HEK293 (cell line): ENCODE data around the gene AP5S1.

ENCODE experiments used
- ATF2 ChIP-seq: fragments of 450-650 bp; formaldehyde crosslinking; IDR thresholded peaks from 2 replicates; pipeline ENCODE4 v1.5.1; 2016; ENCODE audit warnings: missing biosample characterization, missing genetic modification characterization, low read depth
- REST ChIP-seq: fragments of 450-650 bp; formaldehyde crosslinking; IDR thresholded peaks from 2 replicates; pipeline ENCODE4 v1.5.1; 2016; ENCODE audit warnings: missing biosample characterization, missing genetic modification characterization
- ZNF558 ChIP-seq: fragments of 450-650 bp; formaldehyde crosslinking; IDR thresholded peaks from 2 replicates; pipeline ENCODE4 v1.5.1; 2016; ENCODE audit warnings: missing biosample characterization, missing genetic modification characterization
- ZNF580 ChIP-seq: fragments of 450-650 bp; formaldehyde crosslinking; IDR thresholded peaks from 2 replicates; pipeline ENCODE4 v1.5.1; 2016; ENCODE audit warnings: missing biosample characterization, missing genetic modification characterization

GRCh38 chr20:3819411-3820047 lies 818 bp upstream of the AP5S1 start:
- TF ChIP-seq ZNF580 (tag by site-specific recombination) (no peak), REST (tag by site-specific recombination) (no peak), ATF2 (tag by site-specific recombination) (no peak), ZNF558 (tag by site-specific recombination) (no peak)
